Caco-2 (cell line): ENCODE measurements around the gene MGLL. TPM values are rescaled to one million over a fixed set of nuclear protein-coding genes. Genes with fewer than 3 reads are reported as not detected.

Source experiments
- BruUV-seq: library from RNA; stranded (reverse); fragments of 400-500 nt; replicated peaks from 2 replicates; lab custom pipeline; 2021; lab: Mats Ljungman, UMichigan
- CTCF ChIA-PET: fragments of 300-600 bp; sonication (Branson Sonifier 250); formaldehyde crosslinking; loops from one replicate; lab custom pipeline; 2022; ENCODE audit warnings: antibody characterized with exemption; lab: Charles Lee
- POLR2A ChIA-PET: fragments of 300-600 bp; sonication (Branson Sonifier 250); formaldehyde crosslinking; loops from one replicate; lab custom pipeline; 2022; ENCODE audit warnings: antibody characterized with exemption; lab: Charles Lee
- DNase-seq, 2 experiments: peaks; one replicate each; pipeline versions ENCODE4 v3.0.0 to v3.0.0-alpha.2; 2020 to 2022
- H3K27me3 ChIP-seq: replicated peaks from 2 replicates; pipeline ENCODE4 v1.6.0; 2011; ENCODE audit warnings: low read length; ENCODE audit not compliant: control insufficient read depth, insufficient read depth
- H3K36me3 ChIP-seq: 2 replicates; pipeline ENCODE4 v1.5.1; 2011; ENCODE audit warnings: low read length; ENCODE audit not compliant: control insufficient read depth, insufficient read depth
- H3K4me1 ChIP-seq: fragments of 250-450 bp; sonication (Bioruptor Pico); 2 replicates; pipeline ENCODE4 v1.5.1; 2020; ENCODE audit warnings: mild to moderate bottlenecking
- H3K4me3 ChIP-seq: 2 replicates; pipeline ENCODE4 v1.5.1; 2011; ENCODE audit warnings: low read depth, mild to moderate bottlenecking, control low read depth, low read length
- H3K9me3 ChIP-seq: fragments of 250-450 bp; sonication (Bioruptor Pico); 2 replicates; pipeline ENCODE4 v1.5.1; 2020; ENCODE audit warnings: mild to moderate bottlenecking, moderate library complexity
- H3K27ac Mint-ChIP-seq: one replicate; pipeline ENCODE4 v1.8.0; 2022; ENCODE audit warnings: mixed read lengths; ENCODE audit not compliant: unreplicated experiment
- H3K27me3 Mint-ChIP-seq: one replicate; pipeline ENCODE4 v1.8.0; 2022; ENCODE audit warnings: mixed read lengths; ENCODE audit not compliant: insufficient read depth, unreplicated experiment
- H3K36me3 Mint-ChIP-seq: one replicate; pipeline ENCODE4 v1.8.0; 2022; ENCODE audit warnings: mild to moderate bottlenecking, mixed read lengths; ENCODE audit not compliant: insufficient read depth, unreplicated experiment
- H3K4me1 Mint-ChIP-seq: one replicate; pipeline ENCODE4 v1.8.0; 2022; ENCODE audit warnings: low read depth, mixed read lengths; ENCODE audit not compliant: unreplicated experiment
- H3K4me3 Mint-ChIP-seq: one replicate; pipeline ENCODE4 v1.8.0; 2022; ENCODE audit warnings: mild to moderate bottlenecking, moderate library complexity, mixed read lengths; ENCODE audit not compliant: unreplicated experiment
- H3K9me3 Mint-ChIP-seq: one replicate; pipeline ENCODE4 v1.8.0; 2022; ENCODE audit warnings: mixed read lengths; ENCODE audit not compliant: unreplicated experiment
- intact Hi-C: fragments of 100-400 bp; cut with micrococcal nuclease; formaldehyde crosslinking; loops from one replicate; pipeline ENCODE4 v1.10.0; 2022; ENCODE audit not compliant: unreplicated experiment
- total RNA-seq: library from RNA; stranded (reverse); gene quantifications from 2 replicates; pipeline ENCODE4 v1.2.3, GENCODE V29; 2022
- TF ChIP-seq, protein P1 (sequence below), 2 experiments: fragments of 200-600 bp in 1 of 2; IDR thresholded peaks; 1 replicate in 1 of 2; 2 replicates in 1 of 2; pipeline versions ENCODE4 v1.5.1 to v1.8.0; 2011 to 2022; ENCODE audit warnings: antibody characterized with exemption in 1 of 2, control low read depth in 1 of 2, inconsistent platforms in 1 of 2, low read depth in 1 of 2, low read length in 1 of 2, mild to moderate bottlenecking in 1 of 2, moderate library complexity in 1 of 2; ENCODE audit not compliant: insufficient read depth in 1 of 2, severe bottlenecking in 1 of 2, unreplicated experiment in 1 of 2

The MGLL gene
- total RNA-seq, 1 experiment from 2014 or later, result 7.8 TPM

GRCh38 chr3:127662001-127662469 is 160.3 kb downstream of the MGLL start:
- TF ChIP-seq, protein P1, sequence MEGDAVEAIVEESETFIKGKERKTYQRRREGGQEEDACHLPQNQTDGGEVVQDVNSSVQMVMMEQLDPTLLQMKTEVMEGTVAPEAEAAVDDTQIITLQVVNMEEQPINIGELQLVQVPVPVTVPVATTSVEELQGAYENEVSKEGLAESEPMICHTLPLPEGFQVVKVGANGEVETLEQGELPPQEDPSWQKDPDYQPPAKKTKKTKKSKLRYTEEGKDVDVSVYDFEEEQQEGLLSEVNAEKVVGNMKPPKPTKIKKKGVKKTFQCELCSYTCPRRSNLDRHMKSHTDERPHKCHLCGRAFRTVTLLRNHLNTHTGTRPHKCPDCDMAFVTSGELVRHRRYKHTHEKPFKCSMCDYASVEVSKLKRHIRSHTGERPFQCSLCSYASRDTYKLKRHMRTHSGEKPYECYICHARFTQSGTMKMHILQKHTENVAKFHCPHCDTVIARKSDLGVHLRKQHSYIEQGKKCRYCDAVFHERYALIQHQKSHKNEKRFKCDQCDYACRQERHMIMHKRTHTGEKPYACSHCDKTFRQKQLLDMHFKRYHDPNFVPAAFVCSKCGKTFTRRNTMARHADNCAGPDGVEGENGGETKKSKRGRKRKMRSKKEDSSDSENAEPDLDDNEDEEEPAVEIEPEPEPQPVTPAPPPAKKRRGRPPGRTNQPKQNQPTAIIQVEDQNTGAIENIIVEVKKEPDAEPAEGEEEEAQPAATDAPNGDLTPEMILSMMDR (IDR thresholded peaks at IDR 0.05; ENCODE audit: insufficient read depth in 1 of 2, low read depth in 1 of 2, low read length in 1 of 2, severe bottlenecking in 1 of 2, unreplicated experiment in 1 of 2), result no peak
- DNase-seq, result no peak
- H3K9me3 ChIP-seq, result no peaks in the 10 kb centered on the region
- no peaks in the 10 kb centered on the region for H3K4me1 ChIP-seq
- Mint-ChIP-seq H3K4me1 (no peaks in the 10 kb centered on the region), H3K4me3 (no peak overlapping the region), H3K27ac (no peak overlapping the region), H3K9me3 (no peaks in the 10 kb centered on the region), H3K27me3 (no peaks in the 10 kb centered on the region), H3K36me3 (no peaks in the 10 kb centered on the region)
- H3K36me3 ChIP-seq, result no peaks in the 10 kb centered on the region
- no peaks in the 10 kb centered on the region for H3K27me3 ChIP-seq
- ChIA-PET POLR2A (no interaction called here), CTCF (no interaction called here)
- BruUV-seq, result no TSS peak
- intact Hi-C loops, result no loop called here
- no peak overlapping the region for H3K4me3 ChIP-seq

DNA sequence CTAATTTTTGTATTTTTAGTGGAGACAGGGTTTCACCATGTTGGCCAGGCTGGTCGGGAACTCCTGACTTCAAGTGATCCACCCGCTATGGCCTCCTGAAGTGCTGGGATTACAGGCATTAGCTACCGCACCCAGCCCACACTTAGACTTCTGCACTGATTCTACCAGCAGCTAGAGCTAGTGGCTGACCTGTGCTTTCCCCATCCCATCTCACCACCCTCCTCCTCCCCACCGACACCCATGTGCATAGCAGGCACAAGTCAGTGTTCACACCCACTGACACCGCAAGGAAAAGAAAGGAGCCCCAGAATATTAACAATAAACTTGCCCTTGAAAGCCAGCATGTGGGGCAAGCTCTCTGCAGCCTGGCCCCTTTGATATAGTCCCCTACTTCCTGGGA is 160.7 kb downstream of the MGLL start:
- Mint-ChIP-seq H3K27me3 (no peaks in the 10 kb centered on the region), H3K4me3 (no peak overlapping the region), H3K36me3 (no peaks in the 10 kb centered on the region), H3K9me3 (no peaks in the 10 kb centered on the region), H3K4me1 (no peaks in the 10 kb centered on the region), H3K27ac (no peak overlapping the region)
- Histone ChIP-seq H3K9me3 (no peaks in the 10 kb centered on the region), H3K4me1 (no peaks in the 10 kb centered on the region), H3K36me3 (no peaks in the 10 kb centered on the region), H3K4me3 (no peak overlapping the region), H3K27me3 (no peaks in the 10 kb centered on the region)
- ChIA-PET CTCF (no interaction called here), POLR2A (no interaction called here)
- intact Hi-C loops, result no loop called here
- TF ChIP-seq, protein P1 (IDR thresholded peaks at IDR 0.05; ENCODE audit: insufficient read depth in 1 of 2, low read depth in 1 of 2, low read length in 1 of 2, severe bottlenecking in 1 of 2, unreplicated experiment in 1 of 2), result no peak
- BruUV-seq, result no TSS peak
- no peak for DNase-seq

- no peak overlapping the region for H3K27ac Mint-ChIP-seq
- DNase-seq, result no peak
- intact Hi-C loops, result no loop called here
- H3K4me3 Mint-ChIP-seq, result no peak overlapping the region
- H3K4me1 Mint-ChIP-seq, result no peaks in the 10 kb centered on the region
- TF ChIP-seq, protein P1 (IDR thresholded peaks at IDR 0.05; ENCODE audit: insufficient read depth in 1 of 2, low read depth in 1 of 2, low read length in 1 of 2, severe bottlenecking in 1 of 2, unreplicated experiment in 1 of 2), result no peak
- no peaks in the 10 kb centered on the region for H3K4me1 ChIP-seq
- ChIA-PET CTCF (no interaction called here), POLR2A (no interaction called here)
- H3K27me3 ChIP-seq, result no peaks in the 10 kb centered on the region
- no peaks in the 10 kb centered on the region for H3K27me3 Mint-ChIP-seq
- H3K36me3 Mint-ChIP-seq, result no peaks in the 10 kb centered on the region
- no peaks in the 10 kb centered on the region for H3K36me3 ChIP-seq
- no peaks in the 10 kb centered on the region for H3K9me3 Mint-ChIP-seq
- no peaks in the 10 kb centered on the region for H3K9me3 ChIP-seq
- H3K4me3 ChIP-seq, result no peak overlapping the region
- BruUV-seq, result TSS peak; percentile 86
Observed at GRCh38 chr3:127660621-127661251, 161.6 kb downstream of the MGLL start.
